ENCODE data around the gene CCDC184. TPM values are rescaled to one million over a fixed set of nuclear protein-coding genes. Genes with fewer than 3 reads are reported as not detected.
"Not testable (repeated sequence)": the region's sequence is repeated elsewhere in the genome, so short reads cannot be mapped to it uniquely, and the experiment has no call there.

Gene CCDC184
- total RNA-seq, 1 donor from 2014 or later, result 1.0 TPM

- ATAC-seq (peak; percentile 99), DNase-seq (ENCODE audit: missing footprints) (peak; percentile 99)
- intact Hi-C loops (cut with DNase I), result loop anchor here (2.0 to 5.0 kb wide), 2 partner anchors 99 to 153 kb away; partner anchors contain the start of gene ZNF641
Measured at GRCh38 chr12:48197971-48198671, 14.7 kb downstream of the CCDC184 start.

- ATAC-seq (peak; percentile 61), DNase-seq (ENCODE audit: missing footprints) (no peak)
- intact Hi-C loops (cut with DNase I), result loop anchor here (5.0 kb wide), 1 partner anchor 99 kb away; no protein-coding TSS in a partner anchor
Measured at GRCh38 chr12:48198672-48198971, 15.2 kb downstream of the CCDC184 start.

- ATAC-seq (no peak), DNase-seq (ENCODE audit: missing footprints) (no peak)
Measured at GRCh38 chr12:48198985-48199384, 15.5 kb downstream of the CCDC184 start.

GRCh38 chr12:48199774-48200221, 16.4 kb downstream of the CCDC184 start:
- intact Hi-C loops (cut with DNase I), result loop anchor here (5.0 kb wide), 1 partner anchor 98 kb away; no protein-coding TSS in a partner anchor
- ATAC-seq (no peak), DNase-seq (ENCODE audit: missing footprints) (no peak)

More at GRCh38 chr12:48198985-48199384, 15.5 kb downstream of the CCDC184 start:
- intact Hi-C loops (cut with DNase I), result loop anchor here (5.0 kb wide), 1 partner anchor 98 kb away; no protein-coding TSS in a partner anchor

- DNase-seq (ENCODE audit: missing footprints) (no peak), ATAC-seq (no peak)
- intact Hi-C loops (cut with DNase I), result no loop called here
Measured at GRCh38 chr12:48201091-48201490, 17.6 kb downstream of the CCDC184 start.

GRCh38 chr12:48201516-48201915, 18.1 kb downstream of the CCDC184 start:
- no peak for ATAC-seq
- intact Hi-C loops (cut with DNase I), result no loop called here

GRCh38 chr12:48202766-48203165, 19.3 kb downstream of the CCDC184 start:
- no peak for ATAC-seq
- DNase-seq (ENCODE audit: missing footprints), result no peak
- intact Hi-C loops (cut with DNase I), result no loop called here

More at GRCh38 chr12:48201516-48201915, 18.1 kb downstream of the CCDC184 start:
- no peak for DNase-seq (ENCODE audit: missing footprints)

- no peak for ATAC-seq
- intact Hi-C loops (cut with DNase I), result no loop called here
Measured at GRCh38 chr12:48203192-48203591, 19.7 kb downstream of the CCDC184 start, which contains the start of gene OR10AD1. Gene OR10AD1 (minus strand): TSS chr12:48203292. CDS start chr12:48203292, 0 bp downstream.

GRCh38 chr12:48209495-48209894, 26.1 kb downstream of the CCDC184 start:
- DNase-seq (ENCODE audit: missing footprints); intact Hi-C loops (cut with DNase I); ATAC-seq: not testable (repeated sequence)

More at GRCh38 chr12:48203192-48203591, 19.7 kb downstream of the CCDC184 start, which contains the start of gene OR10AD1:
- no peak for DNase-seq (ENCODE audit: missing footprints)

GRCh38 chr12:48216785-48217184, 33.3 kb downstream of the CCDC184 start:
- DNase-seq (ENCODE audit: missing footprints), result no peak
- ATAC-seq, result no peak
- intact Hi-C loops (cut with DNase I), result no loop called here

GRCh38 chr12:48219631-48220030, 36.2 kb downstream of the CCDC184 start:
- ATAC-seq (no peak), DNase-seq (ENCODE audit: missing footprints) (no peak)
- intact Hi-C loops (cut with DNase I), result no loop called here

GRCh38 chr12:48220701-48221100, 37.3 kb downstream of the CCDC184 start:
- no peak for DNase-seq (ENCODE audit: missing footprints)
- ATAC-seq, result no peak
- intact Hi-C loops (cut with DNase I), result no loop called here

GRCh38 chr12:48221645-48222044, 38.2 kb downstream of the CCDC184 start:
- no peak for DNase-seq (ENCODE audit: missing footprints)
- intact Hi-C loops (cut with DNase I), result no loop called here
- ATAC-seq, result no peak

- ATAC-seq; intact Hi-C loops (cut with DNase I); DNase-seq (ENCODE audit: missing footprints): not testable (repeated sequence)
Measured at GRCh38 chr12:48224533-48224932, 41.1 kb downstream of the CCDC184 start.

GRCh38 chr12:48231169-48231958, 47.9 kb downstream of the CCDC184 start:
- intact Hi-C loops (cut with DNase I); ATAC-seq: not testable (repeated sequence)

More at GRCh38 chr12:48231169-48231958, 47.9 kb downstream of the CCDC184 start:
- not testable (repeated sequence) for DNase-seq (ENCODE audit: missing footprints)

Other genes starting within 250 kb of the CCDC184 start
- gene TMEM106C, start 220.0 kb upstream of the CCDC184 start, total RNA-seq, result 45.6 TPM
- gene COL2A1, start 179.2 kb upstream of the CCDC184 start, total RNA-seq, result not detected
- gene SENP1, start 77.6 kb upstream of the CCDC184 start, total RNA-seq, result 7.7 TPM
- 637 TPM for gene PFKM, start 64.3 kb upstream of the CCDC184 start, total RNA-seq
- gene ASB8, start 26.1 kb upstream of the CCDC184 start, total RNA-seq, result 80.7 TPM
- not detected for gene OR10AD1, start 19.6 kb downstream of the CCDC184 start, total RNA-seq
- 17.3 TPM for gene ZNF641, start 167.3 kb downstream of the CCDC184 start, total RNA-seq

All from Right ventricle myocardium inferior (tissue), 1 donor.